WTC11 (cell line): ENCODE measurements around the gene RABL6.

Experiments
- CTCF ChIP-seq: fragments of 200-600 bp; IDR thresholded peaks from 2 replicates; pipeline ENCODE4 v1.8.0; 2022; ENCODE audit warnings: antibody characterized with exemption
- ZBTB43 ChIP-seq: sonication (generic); formaldehyde crosslinking; IDR thresholded peaks from 2 replicates; pipeline ENCODE4 v1.8.1; 2023; ENCODE audit warnings: mild to moderate bottlenecking, missing genetic modification reagents

- TF ChIP-seq ZBTB43 (CRISPR knock-in tag) (0 out of 2 replicates have a peak, but pooled peaks have one; percentile 52), CTCF (peak; percentile 74)
These were observed 34.7 kb downstream of the RABL6 start, which contains the start of gene AJM1 for GRCh38 chr9:136842380-136842948.
